Peyer's patch (tissue), 4 donors: ENCODE measurements around the gene SMIM36. TPM values are rescaled to one million over a fixed set of nuclear protein-coding genes. Genes with fewer than 3 reads are reported as not detected.

ENCODE experiments used
- DNase-seq, 3 donors: peaks; one replicate each; pipeline ENCODE4 v3.0.0-alpha.2; 2017 to 2019
- H3K27ac ChIP-seq, 4 donors: fragments of 200-600 bp; sonication (generic); one replicate each; pipeline ENCODE4 v1.5.1; 2016 to 2019
- H3K27me3 ChIP-seq, 2 donors: fragments of 200-600 bp; sonication (generic); one replicate each; pipeline ENCODE4 v1.5.1; 2019
- H3K36me3 ChIP-seq, 3 donors: fragments of 200-600 bp; sonication (generic); one replicate each; pipeline ENCODE4 v1.5.1; 2016 to 2019
- H3K4me1 ChIP-seq, 4 donors: fragments of 200-600 bp; sonication (generic); one replicate each; pipeline ENCODE4 v1.5.1; 2016 to 2019
- H3K4me3 ChIP-seq, 4 donors: fragments of 200-600 bp; sonication (generic); 1 replicate in 3 of 4; 2 replicates in 1 of 4; pipeline ENCODE4 v1.5.1; 2016 to 2019; ENCODE audit warnings: mild to moderate bottlenecking in 1 of 4
- H3K9me3 ChIP-seq, 4 donors: fragments of 200-600 bp; sonication (generic); one replicate each; pipeline ENCODE4 v1.5.1; 2016 to 2019; ENCODE audit warnings: mild to moderate bottlenecking in 1 of 4
- POLR2A ChIP-seq, 2 donors: fragments of 450-650 bp; IDR thresholded peaks; one replicate each; pipeline ENCODE4 v1.5.1; 2017; ENCODE audit warnings: antibody characterized with exemption in 2 of 2, mild to moderate bottlenecking in 2 of 2, moderate library complexity in 2 of 2
- total RNA-seq, 4 donors: library from RNA; depleted of rRNA; stranded (reverse); fragments of >200 nt; gene quantifications; one replicate each; pipeline ENCODE4 v1.1.0, GENCODE V29; 2016
- TF ChIP-seq, protein P1 (sequence below), 6 experiments: fragments of 450-650 bp in 4 of 6; fragments of 200-600 bp in 2 of 6; sonication (generic) in 1 of 6; IDR thresholded peaks; one replicate each; pipeline ENCODE4 v1.5.1; 2017 to 2019; ENCODE audit warnings: antibody characterized with exemption in 6 of 6, mild to moderate bottlenecking in 3 of 6, moderate library complexity in 1 of 6

SMIM36 gene
- total RNA-seq, result not detected

DNA sequence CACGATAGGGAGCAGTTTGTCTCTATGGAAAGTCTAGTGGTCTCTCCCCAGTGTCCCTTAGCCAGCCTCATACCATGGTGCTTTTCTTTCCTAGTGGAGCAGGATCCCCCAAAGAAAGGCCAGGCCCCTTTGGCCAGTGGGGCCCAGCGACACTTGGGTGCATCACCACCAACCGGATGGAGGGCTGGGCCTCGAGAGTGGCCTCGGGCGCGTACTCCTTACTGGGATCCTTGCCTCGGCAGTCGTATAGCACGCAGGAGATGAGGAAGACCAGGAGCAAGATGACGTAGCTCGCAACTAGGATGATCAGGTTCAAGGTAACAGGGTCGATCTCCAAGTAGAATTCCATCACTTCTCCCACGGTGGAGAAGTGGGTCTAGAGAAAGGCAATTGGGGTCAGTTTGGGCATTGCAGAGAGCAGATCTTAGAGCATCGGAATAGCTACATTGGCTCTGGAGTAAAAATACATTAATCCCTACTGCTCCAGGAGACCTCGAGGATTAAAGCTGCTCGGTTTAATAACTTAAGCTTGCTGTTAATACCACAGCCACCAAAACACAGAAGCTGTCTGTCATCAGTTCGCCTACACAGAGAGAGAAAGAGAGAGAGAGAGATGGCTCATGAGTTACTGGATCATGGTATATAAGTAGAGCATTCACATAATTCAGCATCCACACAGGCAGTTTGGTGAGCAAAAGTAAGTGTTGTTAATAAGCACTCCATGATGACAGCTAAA is at the start of gene SMIM36:
Gene SMIM36, minus strand, starts transcription at position 467 of the 736 bp plus-strand sequence.
- Histone ChIP-seq H3K27ac (no peak within 1 kb of the TSS), H3K4me1 (no peaks in the 10 kb centered on the region), H3K36me3 (no peaks in the 10 kb centered on the region), H3K4me3 (no peak within 1 kb of the TSS), H3K27me3 (no peaks in the 10 kb centered on the region), H3K9me3 (no peaks in the 10 kb centered on the region)
- TF ChIP-seq POLR2A (IDR thresholded peaks at IDR 0.05), result no peak
- TF ChIP-seq, protein P1, sequence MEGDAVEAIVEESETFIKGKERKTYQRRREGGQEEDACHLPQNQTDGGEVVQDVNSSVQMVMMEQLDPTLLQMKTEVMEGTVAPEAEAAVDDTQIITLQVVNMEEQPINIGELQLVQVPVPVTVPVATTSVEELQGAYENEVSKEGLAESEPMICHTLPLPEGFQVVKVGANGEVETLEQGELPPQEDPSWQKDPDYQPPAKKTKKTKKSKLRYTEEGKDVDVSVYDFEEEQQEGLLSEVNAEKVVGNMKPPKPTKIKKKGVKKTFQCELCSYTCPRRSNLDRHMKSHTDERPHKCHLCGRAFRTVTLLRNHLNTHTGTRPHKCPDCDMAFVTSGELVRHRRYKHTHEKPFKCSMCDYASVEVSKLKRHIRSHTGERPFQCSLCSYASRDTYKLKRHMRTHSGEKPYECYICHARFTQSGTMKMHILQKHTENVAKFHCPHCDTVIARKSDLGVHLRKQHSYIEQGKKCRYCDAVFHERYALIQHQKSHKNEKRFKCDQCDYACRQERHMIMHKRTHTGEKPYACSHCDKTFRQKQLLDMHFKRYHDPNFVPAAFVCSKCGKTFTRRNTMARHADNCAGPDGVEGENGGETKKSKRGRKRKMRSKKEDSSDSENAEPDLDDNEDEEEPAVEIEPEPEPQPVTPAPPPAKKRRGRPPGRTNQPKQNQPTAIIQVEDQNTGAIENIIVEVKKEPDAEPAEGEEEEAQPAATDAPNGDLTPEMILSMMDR (IDR thresholded peaks at IDR 0.05), result no peak
- DNase-seq, result no peak

DNA sequence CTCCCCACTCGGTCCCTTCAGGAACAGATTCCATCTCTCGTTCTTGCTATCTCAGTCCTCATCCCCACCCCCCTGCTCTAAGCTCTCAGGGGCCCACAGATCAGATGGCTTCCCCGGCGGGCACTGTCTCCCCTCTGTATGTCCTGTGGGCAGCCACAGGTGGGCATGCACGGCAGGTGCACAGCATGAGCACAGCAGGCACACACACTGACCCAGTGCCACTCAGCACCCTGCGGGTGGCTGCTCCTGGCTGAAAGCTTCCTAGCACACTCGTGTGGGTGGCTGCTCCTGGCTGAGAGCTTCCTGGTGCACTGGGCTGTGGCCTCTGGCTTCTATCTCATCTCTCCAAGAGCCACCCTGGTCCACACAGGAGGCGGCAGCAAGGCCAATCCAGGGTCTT is 44.5 kb upstream of the SMIM36 start:
- H3K36me3 ChIP-seq, result no peaks in the 10 kb centered on the region
- H3K27me3 ChIP-seq, result no peaks in the 10 kb centered on the region
- H3K4me1 ChIP-seq, result no peaks in the 10 kb centered on the region
- TF ChIP-seq POLR2A (IDR thresholded peaks at IDR 0.05), result no peak
- TF ChIP-seq, protein P1 (IDR thresholded peaks at IDR 0.05), result no peak
- DNase-seq, result no peak
- no peak overlapping the region for H3K27ac ChIP-seq
- no peaks in the 10 kb centered on the region for H3K9me3 ChIP-seq
- no peak overlapping the region for H3K4me3 ChIP-seq

DNA sequence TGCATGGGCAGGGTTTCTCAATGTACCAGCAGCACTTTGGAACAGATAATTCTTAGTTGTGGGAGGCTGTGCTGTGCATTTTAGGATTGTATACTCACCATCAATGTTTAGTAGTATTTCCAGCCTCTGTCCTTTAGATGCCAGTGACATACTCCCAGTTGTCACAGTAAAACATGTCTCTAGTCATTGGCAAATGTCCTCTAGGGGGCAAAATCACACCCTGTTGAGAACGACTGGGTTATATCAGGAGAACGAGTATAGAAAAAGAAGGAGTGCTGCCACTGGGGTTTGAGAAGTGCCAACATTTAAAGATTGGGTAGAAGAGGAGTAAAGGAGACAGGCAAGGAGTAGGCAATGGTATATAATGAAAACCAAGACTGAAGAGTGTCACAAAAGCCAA is 37.9 kb upstream of the SMIM36 start:
- Histone ChIP-seq H3K4me1 (no peaks in the 10 kb centered on the region), H3K4me3 (no peak overlapping the region), H3K9me3 (no peaks in the 10 kb centered on the region), H3K36me3 (no peaks in the 10 kb centered on the region), H3K27ac (no peak overlapping the region), H3K27me3 (no peaks in the 10 kb centered on the region)
- DNase-seq, result no peak
- TF ChIP-seq POLR2A (IDR thresholded peaks at IDR 0.05), result no peak
- TF ChIP-seq, protein P1 (IDR thresholded peaks at IDR 0.05), result peak in 3 of 6 experiments; percentile 6 to 27 (median 21)

DNA sequence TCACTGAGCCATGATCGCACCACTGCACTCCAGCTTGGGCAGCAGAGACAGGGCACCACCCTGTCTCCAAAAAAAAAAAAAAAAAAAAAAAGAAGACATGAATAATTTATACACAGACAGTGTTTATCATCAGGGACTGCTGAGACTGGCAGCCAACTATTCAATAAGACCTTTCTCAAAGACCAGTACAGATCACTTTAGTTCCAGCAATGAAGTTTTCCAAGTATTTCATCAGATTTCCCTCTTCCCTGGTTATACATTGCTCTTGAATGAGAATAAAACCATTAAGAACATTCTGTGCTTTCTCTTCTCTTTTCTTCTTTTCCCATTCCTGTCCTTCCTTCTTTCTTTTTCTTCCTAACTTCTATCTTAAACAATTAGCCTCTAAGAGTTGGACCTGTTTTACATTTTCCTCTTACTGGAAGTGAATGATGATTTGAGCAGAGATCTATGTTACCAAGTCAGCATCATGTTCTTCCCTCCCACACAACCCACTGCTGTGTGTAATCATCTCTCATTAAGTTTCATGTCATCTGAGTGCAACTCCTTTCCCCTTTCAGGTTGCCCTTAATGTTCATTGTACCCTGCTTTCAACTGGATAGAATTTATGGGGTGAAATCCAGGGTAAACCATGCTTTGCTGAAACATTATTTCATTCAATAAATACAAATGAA is 35.9 kb upstream of the SMIM36 start:
- no peaks in the 10 kb centered on the region for H3K4me1 ChIP-seq
- H3K27me3 ChIP-seq, result no peaks in the 10 kb centered on the region
- H3K27ac ChIP-seq, result no peak overlapping the region
- no peak for DNase-seq
- no peak for TF ChIP-seq POLR2A (IDR thresholded peaks at IDR 0.05)
- TF ChIP-seq, protein P1 (IDR thresholded peaks at IDR 0.05), result no peak
- no peaks in the 10 kb centered on the region for H3K36me3 ChIP-seq
- no peaks in the 10 kb centered on the region for H3K9me3 ChIP-seq
- no peak overlapping the region for H3K4me3 ChIP-seq

DNA sequence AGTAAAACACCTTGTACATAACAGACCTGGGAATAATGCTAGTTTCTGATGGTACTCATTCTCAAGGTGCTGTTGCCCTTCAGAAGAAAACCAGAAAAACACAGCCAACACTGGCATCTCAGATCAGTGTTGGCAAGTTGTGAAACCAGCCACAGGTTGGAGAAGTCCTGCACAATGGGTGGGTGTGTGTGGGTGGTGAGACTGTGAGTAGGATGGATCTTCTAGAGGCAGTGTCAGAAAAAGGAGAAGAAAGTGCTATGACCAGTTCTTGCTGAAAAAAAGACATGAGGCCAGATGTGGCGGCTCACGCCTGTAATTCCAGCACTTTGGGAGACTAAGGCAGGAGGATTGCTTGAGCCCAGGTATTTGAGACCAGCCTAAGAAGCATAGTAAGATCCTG is 35.2 kb upstream of the SMIM36 start:
- TF ChIP-seq POLR2A (IDR thresholded peaks at IDR 0.05), result no peak
- TF ChIP-seq, protein P1 (IDR thresholded peaks at IDR 0.05), result no peak
- Histone ChIP-seq H3K36me3 (no peaks in the 10 kb centered on the region), H3K4me1 (no peaks in the 10 kb centered on the region), H3K27me3 (no peaks in the 10 kb centered on the region), H3K4me3 (no peak overlapping the region), H3K27ac (no peak overlapping the region), H3K9me3 (no peaks in the 10 kb centered on the region)
- no peak for DNase-seq
